GM21381 (cell line): ENCODE results near the gene SLC5A7.

ENCODE experiments used
- ATAC-seq: cut with Tn5 transposase; IDR thresholded peaks from one replicate; pipeline ENCODE4 v1.9.1; 2021; ENCODE audit warnings: mild to moderate bottlenecking, moderate library complexity; ENCODE audit not compliant: unreplicated experiment

SLC5A7 gene

DNA sequence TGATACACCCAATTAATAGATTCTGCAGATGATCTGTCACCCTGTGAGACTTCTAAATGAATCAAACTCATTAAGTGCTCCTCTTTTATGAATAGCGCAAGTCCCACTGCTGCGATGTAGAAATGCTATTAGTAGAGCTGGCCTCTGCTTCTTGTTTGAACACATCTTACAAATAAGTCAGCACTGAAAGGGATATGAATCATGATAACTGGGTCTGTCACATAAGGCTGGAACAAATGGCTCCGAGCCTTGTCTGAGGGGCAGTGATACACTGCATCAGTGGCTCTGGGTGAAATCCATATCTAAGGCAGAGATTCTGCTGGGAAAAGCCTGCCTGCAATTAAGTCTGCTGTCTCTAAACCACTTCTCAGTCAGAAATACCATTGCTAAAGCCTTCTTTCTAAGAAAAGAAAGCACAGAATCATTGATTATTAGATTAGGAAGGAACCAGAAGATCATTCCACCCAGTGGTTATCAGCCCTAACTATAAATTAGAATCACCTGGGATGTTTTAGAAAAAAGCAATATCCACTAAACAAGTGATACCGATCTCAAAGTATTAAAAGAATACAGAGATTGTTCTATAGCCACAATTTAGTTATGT lies 75.2 kb downstream of the SLC5A7 start:
- no peak for ATAC-seq
